Panc1 (cell line): ENCODE measurements around the gene CHRM2. TPM values are rescaled to one million over a fixed set of nuclear protein-coding genes. Genes with fewer than 3 reads are reported as not detected.

Experiments used
- ATAC-seq: fragments of 200-7000 bp; cut with Tn5 transposase; 2 replicates; pipeline ENCODE4 v1.9.1; 2020; ENCODE audit warnings: mild to moderate bottlenecking, moderate library complexity
- BruUV-seq: library from RNA; stranded (reverse); fragments of 400-500 nt; replicated peaks from 2 replicates; lab custom pipeline; 2021; lab: Mats Ljungman, UMichigan
- CTCF ChIA-PET: fragments of 300-600 bp; sonication (Branson Sonifier 250); formaldehyde crosslinking; loops from one replicate; lab custom pipeline; 2022; ENCODE audit warnings: antibody characterized with exemption; lab: Charles Lee
- POLR2A ChIA-PET: fragments of 300-600 bp; sonication (Branson Sonifier 250); formaldehyde crosslinking; loops from one replicate; lab custom pipeline; 2022; ENCODE audit warnings: antibody characterized with exemption; lab: Charles Lee
- DNase-seq: peaks from one replicate; pipeline ENCODE4 v3.0.0-alpha.2; 2010; ENCODE audit warnings: low read depth, low spot score
- H3K27ac ChIP-seq: 2 replicates; pipeline ENCODE4 v1.5.1; 2011; ENCODE audit warnings: mild to moderate bottlenecking, low read length, inconsistent platforms
- H3K27me3 ChIP-seq: fragments of 200-500 bp; sonication (Bioruptor generic); 2 replicates; pipeline ENCODE4 v1.6.0; 2014; ENCODE audit warnings: low read length, inconsistent platforms; ENCODE audit not compliant: control insufficient read depth, insufficient read depth
- H3K36me3 ChIP-seq: fragments of 200-500 bp; sonication (Bioruptor generic); 2 replicates; pipeline ENCODE4 v1.5.1; 2014; ENCODE audit warnings: inconsistent platforms, mild to moderate bottlenecking, low read length, moderate library complexity; ENCODE audit not compliant: control insufficient read depth, insufficient read depth
- H3K4me1 ChIP-seq: 2 replicates; pipeline ENCODE4 v1.5.1; 2011; ENCODE audit warnings: inconsistent platforms, mild to moderate bottlenecking, low read length, moderate library complexity; ENCODE audit not compliant: control insufficient read depth, insufficient read depth
- H3K4me3 ChIP-seq, 2 experiments: 2 replicates each; pipeline ENCODE4 v1.5.1; 2011 to 2012; ENCODE audit warnings: low read depth in 2 of 2, low read length in 2 of 2, mild to moderate bottlenecking in 2 of 2, inconsistent platforms in 1 of 2, moderate library complexity in 1 of 2
- H3K9me3 ChIP-seq: fragments of 200-500 bp; sonication (Bioruptor generic); 2 replicates; pipeline ENCODE4 v1.5.1; 2014; ENCODE audit warnings: low read depth, mild to moderate bottlenecking, inconsistent platforms, low read length, moderate library complexity; ENCODE audit not compliant: control insufficient read depth, insufficient read depth
- CTCF ChIP-seq: fragments of 450-650 bp; IDR thresholded peaks from 2 replicates; pipeline ENCODE4 v1.5.1; 2017; ENCODE audit warnings: mild to moderate bottlenecking
- POLR2AphosphoS5 ChIP-seq: IDR thresholded peaks from 2 replicates; pipeline ENCODE4 v1.6.1; 2012; ENCODE audit warnings: mild to moderate bottlenecking, low read depth, low read length, moderate library complexity
- REST ChIP-seq, 2 experiments: IDR thresholded peaks; 2 replicates each; pipeline ENCODE4 v1.6.1; 2011 to 2012; ENCODE audit warnings: low read depth in 2 of 2, control low read depth in 1 of 2, low read length in 1 of 2, mild to moderate bottlenecking in 1 of 2, moderate library complexity in 1 of 2; ENCODE audit not compliant: insufficient read depth in 1 of 2
- SIN3A ChIP-seq: IDR thresholded peaks from 2 replicates; pipeline ENCODE4 v1.6.1; 2012; ENCODE audit warnings: low read depth, mild to moderate bottlenecking, low read length, moderate library complexity, borderline replicate concordance; ENCODE audit not compliant: insufficient read depth
- TCF7L2 ChIP-seq: IDR thresholded peaks from 2 replicates; pipeline ENCODE4 v1.6.1; 2011; ENCODE audit warnings: mild to moderate bottlenecking, low read depth, low read length, inconsistent platforms
- in situ Hi-C: cut with HindIII; loops from 2 replicates; pipeline ENCODE4 v1.10.0; 2016; ENCODE audit warnings: low sequenced_read_pairs, low pct_unique_long_range_greater_than_20kb
- intact Hi-C: fragments of 100-400 bp; cut with micrococcal nuclease; formaldehyde crosslinking; loops from one replicate; pipeline ENCODE4 v1.10.0; 2022; ENCODE audit not compliant: unreplicated experiment
- total RNA-seq: library from RNA; stranded (reverse); gene quantifications from one replicate; pipeline ENCODE4 v1.2.1, GENCODE V29; 2021; ENCODE audit not compliant: unreplicated experiment

CHRM2 gene
- total RNA-seq, 1 experiment from 2014 or later, result not detected

GRCh38 chr7:136956671-136957070 lies 88.2 kb downstream of the CHRM2 start:
- no peaks in the 10 kb centered on the region for H3K4me1 ChIP-seq
- no peak for TF ChIP-seq SIN3A
- no peak for TF ChIP-seq CTCF
- TF ChIP-seq REST (IDR thresholded peaks at IDR 0.05; ENCODE audit: insufficient read depth in 1 of 2, low read depth in 2 of 2, low read length in 1 of 2), result no peak
- no peak for TF ChIP-seq TCF7L2
- TF ChIP-seq POLR2AphosphoS5, result no peak
- no peak overlapping the region for H3K27ac ChIP-seq
- intact Hi-C loops (no loop called here), in situ Hi-C loops (no loop called here)
- ChIA-PET POLR2A (no interaction called here), CTCF (no interaction called here)
- BruUV-seq, result no TSS peak
- no peaks in the 10 kb centered on the region for H3K27me3 ChIP-seq
- DNase-seq (peak; percentile 7), ATAC-seq (no peak)
- H3K9me3 ChIP-seq, result no peaks in the 10 kb centered on the region
- H3K36me3 ChIP-seq, result no peaks in the 10 kb centered on the region
- H3K4me3 ChIP-seq, result no peak overlapping the region

GRCh38 chr7:136957391-136957790 lies 88.9 kb downstream of the CHRM2 start:
- no peaks in the 10 kb centered on the region for H3K27me3 ChIP-seq
- in situ Hi-C loops (no loop called here), intact Hi-C loops (no loop called here)
- POLR2A ChIA-PET, result no interaction called here
- H3K4me1 ChIP-seq, result no peaks in the 10 kb centered on the region
- CTCF ChIA-PET, result no interaction called here
- peak; percentile 36 for DNase-seq
- H3K9me3 ChIP-seq, result no peaks in the 10 kb centered on the region
- TF ChIP-seq REST (IDR thresholded peaks at IDR 0.05; ENCODE audit: insufficient read depth in 1 of 2, low read depth in 2 of 2, low read length in 1 of 2) (no peak), POLR2AphosphoS5 (no peak), SIN3A (no peak), CTCF (no peak), TCF7L2 (no peak)
- no peak overlapping the region for H3K27ac ChIP-seq
- H3K36me3 ChIP-seq, result no peaks in the 10 kb centered on the region
- H3K4me3 ChIP-seq, result no peak overlapping the region
- no TSS peak for BruUV-seq
- ATAC-seq, result no peak
